GM12864 (cell line): ENCODE data around the gene GPR63.

ENCODE experiments used
- DNase-seq: peaks from one replicate; pipeline ENCODE4 v3.0.0-alpha.2; 2011; ENCODE audit warnings: low read depth
- H3K4me3 ChIP-seq: 2 replicates; pipeline ENCODE4 v1.5.1; 2011; ENCODE audit warnings: mild to moderate bottlenecking, low read depth, low read length, control low read depth
- TF ChIP-seq, protein P1 (sequence below): IDR thresholded peaks from 2 replicates; pipeline ENCODE4 v1.5.1; 2011; ENCODE audit warnings: low read depth, mild to moderate bottlenecking, moderate library complexity, low read length, control low read depth, inconsistent platforms; ENCODE audit errors: missing control alignments

GPR63 gene

DNA sequence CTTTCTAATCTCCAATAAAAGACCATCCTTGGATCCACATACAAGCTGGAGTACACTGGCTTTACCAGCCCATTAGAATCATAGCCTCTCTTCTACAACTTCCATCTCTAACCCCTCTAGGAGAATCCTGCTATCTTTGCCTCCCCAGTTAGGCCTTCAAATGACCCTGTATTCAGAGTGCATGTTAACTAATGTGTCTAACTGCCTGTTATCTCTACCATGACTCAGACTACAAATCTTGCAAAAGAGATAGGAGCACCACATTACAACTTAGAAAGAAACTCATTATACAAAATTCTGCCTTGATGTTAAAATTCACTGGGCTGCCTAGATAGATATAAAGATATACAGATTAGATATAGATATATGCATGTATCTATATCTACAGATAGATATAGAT is 28.2 kb downstream of the GPR63 start:
- no peak overlapping the region for H3K4me3 ChIP-seq
- DNase-seq = no peak
- TF ChIP-seq, protein P1, sequence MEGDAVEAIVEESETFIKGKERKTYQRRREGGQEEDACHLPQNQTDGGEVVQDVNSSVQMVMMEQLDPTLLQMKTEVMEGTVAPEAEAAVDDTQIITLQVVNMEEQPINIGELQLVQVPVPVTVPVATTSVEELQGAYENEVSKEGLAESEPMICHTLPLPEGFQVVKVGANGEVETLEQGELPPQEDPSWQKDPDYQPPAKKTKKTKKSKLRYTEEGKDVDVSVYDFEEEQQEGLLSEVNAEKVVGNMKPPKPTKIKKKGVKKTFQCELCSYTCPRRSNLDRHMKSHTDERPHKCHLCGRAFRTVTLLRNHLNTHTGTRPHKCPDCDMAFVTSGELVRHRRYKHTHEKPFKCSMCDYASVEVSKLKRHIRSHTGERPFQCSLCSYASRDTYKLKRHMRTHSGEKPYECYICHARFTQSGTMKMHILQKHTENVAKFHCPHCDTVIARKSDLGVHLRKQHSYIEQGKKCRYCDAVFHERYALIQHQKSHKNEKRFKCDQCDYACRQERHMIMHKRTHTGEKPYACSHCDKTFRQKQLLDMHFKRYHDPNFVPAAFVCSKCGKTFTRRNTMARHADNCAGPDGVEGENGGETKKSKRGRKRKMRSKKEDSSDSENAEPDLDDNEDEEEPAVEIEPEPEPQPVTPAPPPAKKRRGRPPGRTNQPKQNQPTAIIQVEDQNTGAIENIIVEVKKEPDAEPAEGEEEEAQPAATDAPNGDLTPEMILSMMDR = no peak

DNA sequence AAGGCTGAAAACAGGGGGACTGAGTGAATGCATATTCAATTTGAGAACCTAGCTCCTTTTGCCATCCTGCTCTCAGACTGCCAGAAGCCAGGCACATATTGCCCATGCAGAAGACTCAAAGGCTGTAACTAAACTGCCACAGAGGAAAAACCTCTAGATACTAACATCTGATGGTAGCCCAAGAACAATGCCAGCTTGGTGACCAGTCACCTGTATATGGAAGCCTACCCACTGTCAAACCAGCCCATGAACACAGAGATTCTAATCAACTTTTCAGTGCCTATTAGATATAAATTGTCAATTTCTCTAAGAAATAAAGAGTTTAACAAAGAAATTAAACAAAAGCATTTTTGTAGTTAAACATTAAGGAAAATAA is 34.2 kb downstream of the GPR63 start:
- H3K4me3 ChIP-seq = no peak overlapping the region
- DNase-seq = no peak
- TF ChIP-seq, protein P1 = no peak

DNA sequence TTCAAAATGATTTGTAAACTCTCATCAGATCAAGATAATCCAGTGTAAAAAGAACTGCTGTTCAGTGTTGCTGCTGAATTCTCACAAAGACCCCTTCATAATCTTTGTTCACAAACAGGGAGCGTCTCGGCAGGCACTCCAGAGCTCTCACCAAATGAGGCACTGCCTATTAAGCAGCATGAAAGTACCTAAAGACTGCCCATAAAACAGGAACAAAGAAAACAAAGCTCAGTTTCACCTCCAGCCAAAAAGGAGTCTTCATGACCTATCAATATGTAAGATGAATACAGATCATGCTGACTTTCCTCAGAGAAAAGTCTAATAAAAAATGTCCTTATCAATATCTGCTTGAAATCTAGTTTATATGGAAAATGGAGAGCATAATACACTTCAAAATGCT is 41.8 kb downstream of the GPR63 start:
- TF ChIP-seq, protein P1 = no peak
- DNase-seq = peak; percentile 13
- H3K4me3 ChIP-seq = no peak overlapping the region

DNA sequence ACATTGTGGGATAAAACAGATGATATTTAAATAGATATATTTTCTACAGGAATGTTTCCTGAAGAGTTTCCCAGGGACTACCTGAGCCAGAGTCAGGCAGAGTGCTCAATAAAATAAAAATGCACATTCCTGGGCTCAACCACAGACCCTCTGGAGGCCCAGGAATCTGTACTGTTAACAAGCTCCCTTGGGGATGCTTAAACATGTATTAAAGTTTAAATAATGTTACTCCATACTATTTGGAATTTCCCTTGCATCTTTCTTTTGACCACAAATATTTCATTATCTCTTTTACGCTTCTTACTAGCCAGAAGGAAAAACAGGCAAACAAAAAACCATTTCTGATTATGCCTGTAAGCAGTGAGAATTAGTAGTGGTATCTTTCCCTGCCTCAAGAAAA is 42.3 kb downstream of the GPR63 start:
- no peak overlapping the region for H3K4me3 ChIP-seq
- TF ChIP-seq, protein P1 = no peak
- DNase-seq = no peak

DNA sequence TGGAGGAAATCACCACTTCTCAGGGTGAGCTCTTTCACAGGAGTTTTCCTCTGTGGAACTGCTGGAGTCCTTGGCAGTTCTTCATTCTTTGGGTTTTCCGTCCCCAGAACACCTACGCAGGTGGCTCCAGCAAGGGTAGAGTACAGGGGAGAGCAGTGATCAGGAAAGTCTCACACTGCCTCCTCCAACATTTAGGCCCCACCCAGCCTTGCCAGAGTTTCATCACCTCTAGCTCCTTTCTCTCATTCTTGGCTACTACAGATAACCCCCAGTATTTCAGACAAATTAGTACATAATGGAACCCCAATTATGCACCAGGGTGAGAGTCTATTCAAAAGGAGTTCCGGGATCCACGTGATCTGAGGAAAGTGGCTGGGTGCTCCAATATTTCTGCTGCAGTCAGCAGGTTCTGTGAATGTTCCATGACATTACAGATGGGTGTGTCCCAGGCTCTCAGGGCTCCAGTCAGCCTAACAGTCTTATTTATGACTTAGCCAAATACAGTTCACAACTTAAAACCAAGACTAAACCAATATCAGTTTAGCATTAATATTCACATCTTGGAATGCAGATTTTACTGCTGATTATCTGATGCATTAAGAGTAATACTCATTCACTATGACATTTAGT is 44.6 kb downstream of the GPR63 start:
- H3K4me3 ChIP-seq = no peak overlapping the region
- TF ChIP-seq, protein P1 = no peak
- DNase-seq = no peak

DNA sequence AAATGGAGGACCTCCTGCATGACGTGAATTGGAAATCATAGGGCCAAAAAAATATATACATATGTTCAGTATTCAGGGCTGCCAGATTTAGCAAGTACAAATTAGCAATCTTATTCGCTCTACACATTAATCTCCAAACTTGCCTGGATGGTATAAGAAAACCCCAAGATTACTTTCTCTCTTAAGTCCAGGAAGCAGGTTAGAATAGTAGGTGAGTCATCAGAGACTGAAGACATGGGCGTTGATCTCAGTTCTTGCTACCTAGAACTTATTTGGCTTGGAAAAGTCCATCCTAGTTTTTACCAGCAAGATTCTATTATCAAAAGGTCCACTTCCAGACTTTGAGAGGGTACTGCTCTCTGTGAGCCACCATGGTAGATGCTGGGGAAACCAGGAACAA is 47.4 kb downstream of the GPR63 start:
- TF ChIP-seq, protein P1 = no peak

DNA sequence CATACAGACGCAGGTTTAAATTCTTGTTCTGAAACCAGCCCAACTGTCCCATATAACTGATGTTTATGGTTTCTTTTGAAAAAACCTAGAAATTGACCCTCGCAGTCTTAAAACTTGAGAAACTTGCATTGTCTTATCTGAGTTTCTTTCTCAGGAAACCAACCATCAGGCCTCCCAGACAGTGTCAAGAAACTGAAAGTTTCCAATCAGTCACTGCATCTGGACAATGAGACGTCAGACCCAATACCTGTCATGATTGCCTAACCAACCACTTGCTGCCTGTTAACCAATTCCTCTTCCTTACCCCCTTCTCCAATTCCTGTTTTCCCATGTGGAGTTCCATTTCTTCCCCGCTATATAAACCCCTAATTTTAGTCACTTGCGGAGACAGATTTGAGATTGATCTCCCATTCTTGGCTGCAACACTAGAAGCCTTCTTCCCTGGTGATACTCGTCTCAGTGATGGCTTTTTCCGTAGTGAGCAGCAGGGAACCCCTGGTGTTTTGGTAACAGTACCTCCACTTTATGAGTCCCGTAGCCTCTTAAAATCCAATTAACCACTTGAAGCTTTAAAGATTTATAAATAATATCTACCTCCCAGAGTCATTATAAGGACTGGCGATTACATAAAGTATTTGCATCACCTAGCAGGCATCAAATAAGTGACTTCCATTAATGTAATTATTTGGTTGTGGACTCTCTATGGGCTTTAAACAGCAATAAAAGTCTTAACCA is 49.3 kb downstream of the GPR63 start:
- TF ChIP-seq, protein P1 = no peak
- H3K4me3 ChIP-seq = no peak overlapping the region
- no peak for DNase-seq

More for the DNA sequence above, 47.4 kb downstream of the GPR63 start:
- no peak for DNase-seq
- no peak overlapping the region for H3K4me3 ChIP-seq
